Liver (tissue), 9 donors: ENCODE measurements around the gene LYPD3. TPM values are rescaled to one million over a fixed set of nuclear protein-coding genes. Genes with fewer than 3 reads are reported as not detected.

Experiments used
- DNase-seq: peaks from one replicate; pipeline ENCODE4 v3.0.0-alpha.2; 2017; ENCODE audit warnings: low spot score
- H3K27ac ChIP-seq, 2 donors: one replicate each; pipeline ENCODE4 v1.7.0; 2013; ENCODE audit warnings: inconsistent platforms in 2 of 2, low read length in 2 of 2, control low read depth in 1 of 2, low read depth in 1 of 2, mild to moderate bottlenecking in 1 of 2
- H3K27me3 ChIP-seq, 4 donors: one replicate each; pipeline versions ENCODE4 v1.6.1 to v1.7.0; 2013; ENCODE audit warnings: low read length in 3 of 4, inconsistent platforms in 1 of 4, mild to moderate bottlenecking in 1 of 4, moderate library complexity in 1 of 4; ENCODE audit not compliant: control insufficient read depth in 4 of 4, insufficient read depth in 4 of 4
- H3K36me3 ChIP-seq, 4 donors: one replicate each; pipeline versions ENCODE4 v1.6.1 to v1.7.0; 2013; ENCODE audit warnings: low read length in 3 of 4, mild to moderate bottlenecking in 3 of 4, low read depth in 1 of 4, moderate library complexity in 1 of 4; ENCODE audit not compliant: control insufficient read depth in 4 of 4, insufficient read depth in 3 of 4
- H3K4me1 ChIP-seq, 4 donors: one replicate each; pipeline versions ENCODE4 v1.6.1 to v1.7.0; 2013; ENCODE audit warnings: low read length in 3 of 4, mild to moderate bottlenecking in 3 of 4, moderate library complexity in 1 of 4; ENCODE audit not compliant: control insufficient read depth in 4 of 4, insufficient read depth in 4 of 4
- H3K4me3 ChIP-seq, 3 donors: one replicate each; pipeline versions ENCODE4 v1.6.1 to v1.7.0; 2013; ENCODE audit warnings: low read length in 3 of 3, control low read depth in 1 of 3, low read depth in 1 of 3, mild to moderate bottlenecking in 1 of 3
- H3K9ac ChIP-seq, 2 donors: one replicate each; pipeline ENCODE4 v1.7.0; 2013; ENCODE audit warnings: low read length in 2 of 2, mild to moderate bottlenecking in 2 of 2, moderate library complexity in 2 of 2, control low read depth in 1 of 2, low read depth in 1 of 2
- H3K9me3 ChIP-seq, 4 donors: one replicate each; pipeline versions ENCODE4 v1.6.1 to v1.7.0; 2013; ENCODE audit warnings: low read length in 3 of 4; ENCODE audit not compliant: control insufficient read depth in 4 of 4
- CTCF ChIP-seq: fragments of 150-350 bp; IDR thresholded peaks from 2 replicates; pipeline ENCODE4 v1.5.1; 2017; ENCODE audit warnings: improper control_type of control experiment, low read depth, low read length; ENCODE audit not compliant: missing input control
- EGR1 ChIP-seq, 2 donors: IDR thresholded peaks; 2 replicates each; pipeline ENCODE4 v1.6.1; 2016 to 2018; ENCODE audit warnings: antibody characterized with exemption in 2 of 2, low read depth in 2 of 2
- FOXA1 ChIP-seq: IDR thresholded peaks from 2 replicates; pipeline ENCODE4 v1.6.1; 2016; ENCODE audit warnings: antibody characterized with exemption
- FOXA2 ChIP-seq: IDR thresholded peaks from 2 replicates; pipeline ENCODE4 v1.6.1; 2016; ENCODE audit warnings: antibody characterized with exemption
- HNF4A ChIP-seq, 2 donors: conservative IDR thresholded peaks; 2 replicates each; pipeline ENCODE4 v1.6.1; 2016; ENCODE audit warnings: antibody characterized with exemption in 2 of 2, mild to moderate bottlenecking in 2 of 2
- HNF4G ChIP-seq: IDR thresholded peaks from 2 replicates; pipeline ENCODE4 v1.6.1; 2016; ENCODE audit warnings: antibody characterized with exemption
- MAX ChIP-seq: IDR thresholded peaks from 2 replicates; pipeline ENCODE4 v1.6.1; 2016; ENCODE audit warnings: antibody characterized with exemption
- RAD21 ChIP-seq, 2 donors: IDR thresholded peaks; 2 replicates each; pipeline ENCODE4 v1.6.1; 2016; ENCODE audit warnings: antibody characterized with exemption in 2 of 2, mild to moderate bottlenecking in 2 of 2
- REST ChIP-seq: IDR thresholded peaks from 2 replicates; pipeline ENCODE4 v1.6.1; 2016; ENCODE audit warnings: antibody characterized with exemption, mild to moderate bottlenecking
- YY1 ChIP-seq: IDR thresholded peaks from 2 replicates; pipeline ENCODE4 v1.6.1; 2016; ENCODE audit warnings: antibody characterized with exemption, mild to moderate bottlenecking
- ZBTB33 ChIP-seq: IDR thresholded peaks from 2 replicates; pipeline ENCODE4 v1.6.1; 2016; ENCODE audit warnings: antibody characterized with exemption
- WGBS: extraction: QIAGEN DNeasy Blood & Tissue Kit; methylation state at CpG from one replicate; pipeline ENCODE4 v1.1.7; 2013; 5-methylcytosine and 5-hydroxymethylcytosine counted together
- polyA plus RNA-seq, 2 donors: library from polyadenylated mRNA; stranded (reverse) in 1 of 2; unstranded in 1 of 2; fragments of 200-250 nt in 1 of 2; fragments of >200 nt in 1 of 2; fragmentation: Nextera tagmentation in 1 of 2; extraction: Ambion mirVana in 1 of 2; gene quantifications; one replicate each; pipeline versions ENCODE4 v1.2.1 to v1.2.3, GENCODE V29; 2013 to 2015
- total RNA-seq, 2 donors: library from RNA; depleted of rRNA; stranded (reverse); fragments of >200 nt; gene quantifications; one replicate each; pipeline ENCODE4 v1.2.3, GENCODE V29; 2014
- donor health status: healthy.
- donor health status: healthy.
- donor health status: healthy.
- donor health status: healthy.
- donor health status: healthy.

The LYPD3 gene
- total and polyA plus RNA-seq, 4 donors: 0.08 to 0.38 (median 0.18) TPM

- H3K9me3 ChIP-seq: no peaks in the 10 kb centered on the region
- H3K9ac ChIP-seq: no peak overlapping the region
- no peaks in the 10 kb centered on the region for H3K27me3 ChIP-seq
- 89% methylated on average over 4 of the region's 4 CpGs for WGBS
- TF ChIP-seq ZBTB33 (no peak), HNF4A (conservative IDR thresholded peaks at IDR 0.05) (no peak), CTCF (no peak), RAD21 (IDR thresholded peaks at IDR 0.05) (no peak), MAX (no peak)
- H3K36me3 ChIP-seq: no peaks in the 10 kb centered on the region
- H3K4me3 ChIP-seq: no peak overlapping the region
- no peak overlapping the region for H3K27ac ChIP-seq
- H3K4me1 ChIP-seq: peaks cover 0 to 7% (median 4%) of the 10 kb centered on the region in 4 donors
- no peak for DNase-seq
Measured at GRCh38 chr19:43468354-43469159, 3.1 kb upstream of the LYPD3 start.

- no peaks in the 10 kb centered on the region for H3K36me3 ChIP-seq
- no peak for TF ChIP-seq REST
- no peak for TF ChIP-seq RAD21 (IDR thresholded peaks at IDR 0.05)
- TF ChIP-seq YY1: no peak
- no peak for TF ChIP-seq FOXA1
- TF ChIP-seq FOXA2: no peak
- TF ChIP-seq HNF4G: no peak
- TF ChIP-seq EGR1 (IDR thresholded peaks at IDR 0.05; ENCODE audit: low read depth in 2 of 2): no peak
- H3K27me3 ChIP-seq: no peaks in the 10 kb centered on the region
- H3K9me3 ChIP-seq: no peaks in the 10 kb centered on the region
- peaks cover 0 to 12% (median 7%) of the 10 kb centered on the region in 4 donors for H3K4me1 ChIP-seq
- no peak overlapping the region for H3K27ac ChIP-seq
- H3K9ac ChIP-seq: no peak overlapping the region
- no peak for DNase-seq
- 84% methylated on average over 4 of the region's 4 CpGs for WGBS
- H3K4me3 ChIP-seq: no peak overlapping the region
Measured at GRCh38 chr19:43467730-43468129, 2.3 kb upstream of the LYPD3 start.
